GM10266 (cell line): Measurements from ENCODE around the gene CRY2.

Source experiments
- DNase-seq: peaks from one replicate; pipeline ENCODE4 v3.0.0; 2012; ENCODE audit errors: extremely low spot score
- CTCF ChIP-seq: IDR thresholded peaks from 2 replicates; pipeline ENCODE4 v1.5.1; 2012; ENCODE audit warnings: mild to moderate bottlenecking, low read depth; ENCODE audit not compliant: control insufficient read depth, insufficient read depth; ENCODE audit errors: missing control alignments

Gene CRY2

GRCh38 chr11:45889966-45890365 lies 42.7 kb downstream of the CRY2 start:
- TF ChIP-seq CTCF: no peak
- DNase-seq: no peak

- DNase-seq: no peak
- no peak for TF ChIP-seq CTCF
Measured at GRCh38 chr11:45890886-45891550, 43.7 kb downstream of the CRY2 start.

- DNase-seq: no peak
- TF ChIP-seq CTCF: no peak
Measured at GRCh38 chr11:45892856-45893255, 45.6 kb downstream of the CRY2 start.

GRCh38 chr11:45894555-45895247 lies 47.4 kb downstream of the CRY2 start:
- no peak for TF ChIP-seq CTCF
- no peak for DNase-seq

- DNase-seq: no peak
- no peak for TF ChIP-seq CTCF
Measured at GRCh38 chr11:45895553-45896259, 48.4 kb downstream of the CRY2 start.

- no peak for DNase-seq
- TF ChIP-seq CTCF: no peak
Measured at GRCh38 chr11:45896422-45896984, 49.2 kb downstream of the CRY2 start.
